Measurements from ENCODE around the gene LTF.

DNA sequence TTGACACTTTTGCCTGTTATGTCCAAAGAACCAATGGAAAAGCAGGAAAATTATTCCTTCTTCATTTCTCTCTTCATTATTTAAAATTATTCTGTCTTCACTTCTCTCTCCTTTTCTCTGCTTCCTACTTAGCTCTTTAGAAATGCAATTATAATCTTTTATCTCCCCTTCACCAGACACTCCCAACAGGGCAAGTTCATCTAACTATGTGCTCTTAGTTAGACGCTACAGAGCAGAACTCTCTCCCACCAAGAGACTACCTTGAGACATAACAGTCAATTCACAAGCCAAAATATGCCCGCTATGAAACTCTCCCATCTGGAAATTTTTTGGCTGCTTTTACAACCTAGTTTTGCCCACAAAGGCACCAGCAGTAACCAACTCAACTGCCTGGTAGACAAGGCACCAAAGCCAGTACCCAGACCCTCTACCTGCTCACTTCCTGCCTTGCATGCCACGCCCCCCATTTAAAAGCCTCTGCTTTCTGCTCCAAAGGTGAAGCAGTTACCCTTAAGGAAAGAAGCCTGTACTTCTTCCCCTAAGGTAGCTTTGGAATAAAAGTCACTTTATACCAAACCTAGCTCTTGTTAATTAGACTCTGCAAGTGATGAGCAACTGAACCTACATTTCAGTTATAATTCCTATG lies 29.5 kb downstream of the LTF start:
- TF ChIP-seq, protein P1, sequence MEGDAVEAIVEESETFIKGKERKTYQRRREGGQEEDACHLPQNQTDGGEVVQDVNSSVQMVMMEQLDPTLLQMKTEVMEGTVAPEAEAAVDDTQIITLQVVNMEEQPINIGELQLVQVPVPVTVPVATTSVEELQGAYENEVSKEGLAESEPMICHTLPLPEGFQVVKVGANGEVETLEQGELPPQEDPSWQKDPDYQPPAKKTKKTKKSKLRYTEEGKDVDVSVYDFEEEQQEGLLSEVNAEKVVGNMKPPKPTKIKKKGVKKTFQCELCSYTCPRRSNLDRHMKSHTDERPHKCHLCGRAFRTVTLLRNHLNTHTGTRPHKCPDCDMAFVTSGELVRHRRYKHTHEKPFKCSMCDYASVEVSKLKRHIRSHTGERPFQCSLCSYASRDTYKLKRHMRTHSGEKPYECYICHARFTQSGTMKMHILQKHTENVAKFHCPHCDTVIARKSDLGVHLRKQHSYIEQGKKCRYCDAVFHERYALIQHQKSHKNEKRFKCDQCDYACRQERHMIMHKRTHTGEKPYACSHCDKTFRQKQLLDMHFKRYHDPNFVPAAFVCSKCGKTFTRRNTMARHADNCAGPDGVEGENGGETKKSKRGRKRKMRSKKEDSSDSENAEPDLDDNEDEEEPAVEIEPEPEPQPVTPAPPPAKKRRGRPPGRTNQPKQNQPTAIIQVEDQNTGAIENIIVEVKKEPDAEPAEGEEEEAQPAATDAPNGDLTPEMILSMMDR (IDR thresholded peaks at IDR 0.05; ENCODE audit: insufficient read depth, low read depth, low read length): no peak
- TF ChIP-seq EZH2 (IDR thresholded peaks at IDR 0.05; ENCODE audit: insufficient read depth, low read length): no peak

All from astrocyte (in vitro differentiated cells and primary cell).